Smooth muscle cell (in vitro differentiated cells): ENCODE measurements around the gene MAD1L1. TPM values are rescaled to one million over a fixed set of nuclear protein-coding genes. Genes with fewer than 3 reads are reported as not detected.
"Not testable (repeated sequence)": the region's sequence is repeated elsewhere in the genome, so short reads cannot be mapped to it uniquely, and the experiment has no call there.

Experiments
- DNase-seq: peaks from one replicate; lab custom pipeline; 2025; ENCODE audit not compliant: unreplicated experiment; lab: John Stamatoyannopoulos, UW
- H2AFZ ChIP-seq: fragments of 200-600 bp; sonication (generic); 2 replicates; pipeline ENCODE4 v1.6.0; 2016; ENCODE audit warnings: antibody characterized with exemption, low read depth, mild to moderate bottlenecking
- H3F3A ChIP-seq: fragments of 200-600 bp; sonication (generic); 2 replicates; pipeline ENCODE4 v1.6.0; 2017; ENCODE audit warnings: antibody characterized with exemption, low read depth
- H3K27ac ChIP-seq: fragments of 200-600 bp; sonication (generic); 2 replicates; pipeline ENCODE4 v1.5.1; 2016; ENCODE audit warnings: low read depth, mild to moderate bottlenecking
- H3K27me3 ChIP-seq: fragments of 200-600 bp; sonication (generic); 2 replicates; pipeline ENCODE4 v1.6.1; 2016; ENCODE audit warnings: low read depth, mild to moderate bottlenecking
- H3K36me3 ChIP-seq: fragments of 200-600 bp; sonication (generic); 2 replicates; pipeline ENCODE4 v1.5.1; 2016; ENCODE audit warnings: low read depth
- H3K4me1 ChIP-seq: fragments of 200-600 bp; sonication (generic); 2 replicates; pipeline ENCODE4 v1.5.1; 2016; ENCODE audit warnings: low read depth
- H3K4me2 ChIP-seq: fragments of 200-600 bp; sonication (generic); 2 replicates; pipeline ENCODE4 v1.6.0; 2016; ENCODE audit warnings: mild to moderate bottlenecking
- H3K4me3 ChIP-seq: fragments of 200-600 bp; sonication (generic); 2 replicates; pipeline ENCODE4 v1.5.1; 2016; ENCODE audit warnings: mild to moderate bottlenecking
- H3K79me2 ChIP-seq: fragments of 200-600 bp; sonication (generic); 2 replicates; pipeline ENCODE4 v1.6.0; 2016; ENCODE audit warnings: low read depth, mild to moderate bottlenecking
- H3K9ac ChIP-seq: fragments of 200-600 bp; sonication (generic); 2 replicates; pipeline ENCODE4 v1.6.0; 2016; ENCODE audit warnings: low read depth
- H3K9me3 ChIP-seq: fragments of 200-600 bp; sonication (generic); replicated peaks from 2 replicates; pipeline ENCODE4 v1.5.1; 2016; ENCODE audit warnings: low read depth
- H4K20me1 ChIP-seq: fragments of 200-600 bp; sonication (generic); 2 replicates; pipeline ENCODE4 v1.6.0; 2016; ENCODE audit warnings: low read depth
- CTCF ChIP-seq: fragments of 200-600 bp; sonication (generic); IDR thresholded peaks from 2 replicates; pipeline ENCODE4 v1.5.1; 2017; ENCODE audit warnings: borderline replicate concordance, mild to moderate bottlenecking, antibody characterized with exemption; ENCODE audit not compliant: insufficient read depth, poor library complexity, severe bottlenecking
- WGBS: methylation state at CpG from one replicate; pipeline ENCODE4 v1.1.7; 2016; ENCODE audit warnings: low lambda C conversion rate; 5-methylcytosine and 5-hydroxymethylcytosine counted together
- polyA plus RNA-seq: library from polyadenylated mRNA; unstranded; fragments of >200 nt; fragmentation: Nextera tagmentation; extraction: Ambion mirVana; gene quantifications from 2 replicates; pipeline ENCODE4 v1.2.1, GENCODE V29; 2016
- total RNA-seq: library from RNA; depleted of rRNA; stranded (reverse); fragments of >200 nt; gene quantifications from 2 replicates; pipeline ENCODE4 v1.2.3, GENCODE V29; 2014

MAD1L1 gene
- total and polyA plus RNA-seq, 2 experiments from 2014 or later, result 33.4 to 60.7 TPM

- H2AFZ ChIP-seq, result no peak overlapping the region
- WGBS, result 91% methylated on average over 26 of the region's 27 CpGs
Observed at GRCh38 chr7:2271273-2272026, 38.7 kb upstream of the MAD1L1 start.

GRCh38 chr7:2270495-2270894 lies 37.8 kb upstream of the MAD1L1 start:
- Histone ChIP-seq H3F3A (no peaks in the 10 kb centered on the region), H3K27me3 (no peaks in the 10 kb centered on the region), H3K27ac (no peak overlapping the region), H4K20me1 (no peaks in the 10 kb centered on the region), H3K4me1 (peaks cover 16% of the 10 kb centered on the region), H3K4me3 (no peak overlapping the region), H2AFZ (no peak overlapping the region), H3K9ac (no peak overlapping the region), H3K9me3 (no peaks in the 10 kb centered on the region), H3K4me2 (no peak overlapping the region), H3K79me2 (no peaks in the 10 kb centered on the region), H3K36me3 (no peaks in the 10 kb centered on the region)
- DNase-seq, result no peak
- 90% methylated on average over 8 of the region's 8 CpGs for whole genome bisulfite sequencing
- TF ChIP-seq CTCF, result no peak

More at GRCh38 chr7:2271273-2272026, 38.7 kb upstream of the MAD1L1 start:
- Histone ChIP-seq H3K4me3 (no peak overlapping the region), H3K9me3 (no peaks in the 10 kb centered on the region), H4K20me1 (peaks cover 3% of the 10 kb centered on the region), H3K27ac (no peak overlapping the region), H3K4me1 (peaks cover 16% of the 10 kb centered on the region), H3K79me2 (no peaks in the 10 kb centered on the region), H3K27me3 (no peaks in the 10 kb centered on the region), H3K4me2 (no peak overlapping the region), H3K9ac (no peak overlapping the region), H3F3A (no peaks in the 10 kb centered on the region), H3K36me3 (no peaks in the 10 kb centered on the region)
- no peak for TF ChIP-seq CTCF
- no peak for DNase-seq

- DNase-seq, result no peak
- Histone ChIP-seq H3F3A (no peaks in the 10 kb centered on the region), H3K9me3 (no peaks in the 10 kb centered on the region), H3K79me2 (no peaks in the 10 kb centered on the region), H3K36me3 (no peaks in the 10 kb centered on the region), H3K4me1 (peaks cover 16% of the 10 kb centered on the region), H3K9ac (no peak overlapping the region), H3K27ac (no peak overlapping the region), H3K4me2 (no peak overlapping the region), H3K27me3 (no peaks in the 10 kb centered on the region), H2AFZ (no peak overlapping the region), H3K4me3 (no peak overlapping the region), H4K20me1 (no peaks in the 10 kb centered on the region)
- no peak for TF ChIP-seq CTCF
- 86% methylated on average over 10 of the region's 10 CpGs for WGBS
Observed at GRCh38 chr7:2269991-2270460, 37.3 kb upstream of the MAD1L1 start.

GRCh38 chr7:2269089-2269990 lies 36.6 kb upstream of the MAD1L1 start:
- H3K4me2 ChIP-seq, H3K36me3 ChIP-seq, H3K79me2 ChIP-seq, H3K27me3 ChIP-seq, H3K9me3 ChIP-seq, H2AFZ ChIP-seq, H3K27ac ChIP-seq, H3F3A ChIP-seq, H3K9ac ChIP-seq, H4K20me1 ChIP-seq, DNase-seq, H3K4me3 ChIP-seq: not testable (repeated sequence)
- WGBS, result 70% methylated on average over 11 of the region's 18 CpGs
- H3K4me1 ChIP-seq, result peaks cover 16% of the 10 kb centered on the region
